Pulmonary artery endothelial cell (primary cell): ENCODE results near the gene IGSF10. TPM values are rescaled to one million over a fixed set of nuclear protein-coding genes. Genes with fewer than 3 reads are reported as not detected.
"Not testable (repeated sequence)": the region's sequence is repeated elsewhere in the genome, so short reads cannot be mapped to it uniquely, and the experiment has no call there.

ENCODE experiments used
- DNase-seq: peaks from one replicate; pipeline ENCODE4 v3.0.0-alpha.2; 2011; ENCODE audit warnings: low read depth, low spot score
- total RNA-seq: library from RNA; depleted of rRNA; stranded (reverse); fragments of >200 nt; gene quantifications from 2 replicates; pipeline ENCODE4 v1.2.3, GENCODE V29; 2014

The IGSF10 gene
- total RNA-seq: not detected in 2 replicates

GRCh38 chr3:151460774-151461450, at the start of gene IGSF10:
TSS of gene IGSF10 (minus strand) at chr3:151461061. CDS start at chr3:151458709, 2,352 bp downstream.
- DNase-seq: no peak

GRCh38 chr3:151509468-151510135, 48.7 kb upstream of the IGSF10 start:
- not testable (repeated sequence) for DNase-seq

- DNase-seq: no peak
Observed at GRCh38 chr3:151504606-151505005, 43.7 kb upstream of the IGSF10 start.

- DNase-seq: no peak
Observed at GRCh38 chr3:151503074-151503473, 42.2 kb upstream of the IGSF10 start.

- DNase-seq: peak; percentile 0
Observed at GRCh38 chr3:151501923-151502632, 41.2 kb upstream of the IGSF10 start.

- no peak for DNase-seq
Observed at GRCh38 chr3:151501171-151501922, 40.5 kb upstream of the IGSF10 start.

- DNase-seq: no peak
Observed at GRCh38 chr3:151499168-151499567, 38.3 kb upstream of the IGSF10 start.

- no peak for DNase-seq
Observed at GRCh38 chr3:151491525-151491924, 30.7 kb upstream of the IGSF10 start.

GRCh38 chr3:151487833-151488232, 27.0 kb upstream of the IGSF10 start:
- not testable (repeated sequence) for DNase-seq

- no peak for DNase-seq
Observed at GRCh38 chr3:151483961-151484520, 23.2 kb upstream of the IGSF10 start.

- no peak for DNase-seq
Observed at GRCh38 chr3:151483488-151483887, 22.6 kb upstream of the IGSF10 start.

GRCh38 chr3:151480492-151480891, 19.6 kb upstream of the IGSF10 start:
- DNase-seq: no peak

GRCh38 chr3:151479452-151479851, 18.6 kb upstream of the IGSF10 start:
- DNase-seq: no peak

GRCh38 chr3:151478335-151478697, 17.5 kb upstream of the IGSF10 start:
- DNase-seq: no peak

- DNase-seq: no peak
Observed at GRCh38 chr3:151477591-151478334, 16.9 kb upstream of the IGSF10 start.

- DNase-seq: no peak
Observed at GRCh38 chr3:151476344-151477018, 15.6 kb upstream of the IGSF10 start.

GRCh38 chr3:151468284-151468917, 7.5 kb upstream of the IGSF10 start:
- peak; percentile 29 for DNase-seq

- no peak for DNase-seq
Observed at GRCh38 chr3:151467069-151467468, 6.2 kb upstream of the IGSF10 start.

- DNase-seq: no peak
Observed at GRCh38 chr3:151462991-151463390, 2.1 kb upstream of the IGSF10 start.
